CD4-positive, alpha-beta T cell treated with Interferon alpha-2 for 1 hour (primary cell): ENCODE measurements around the gene KCNT1.

Experiments used
- DNase-seq, 2 donors: peaks; one replicate each; pipeline ENCODE4 v3.0.0-alpha.2; 2020 to 2022

Gene KCNT1

DNA sequence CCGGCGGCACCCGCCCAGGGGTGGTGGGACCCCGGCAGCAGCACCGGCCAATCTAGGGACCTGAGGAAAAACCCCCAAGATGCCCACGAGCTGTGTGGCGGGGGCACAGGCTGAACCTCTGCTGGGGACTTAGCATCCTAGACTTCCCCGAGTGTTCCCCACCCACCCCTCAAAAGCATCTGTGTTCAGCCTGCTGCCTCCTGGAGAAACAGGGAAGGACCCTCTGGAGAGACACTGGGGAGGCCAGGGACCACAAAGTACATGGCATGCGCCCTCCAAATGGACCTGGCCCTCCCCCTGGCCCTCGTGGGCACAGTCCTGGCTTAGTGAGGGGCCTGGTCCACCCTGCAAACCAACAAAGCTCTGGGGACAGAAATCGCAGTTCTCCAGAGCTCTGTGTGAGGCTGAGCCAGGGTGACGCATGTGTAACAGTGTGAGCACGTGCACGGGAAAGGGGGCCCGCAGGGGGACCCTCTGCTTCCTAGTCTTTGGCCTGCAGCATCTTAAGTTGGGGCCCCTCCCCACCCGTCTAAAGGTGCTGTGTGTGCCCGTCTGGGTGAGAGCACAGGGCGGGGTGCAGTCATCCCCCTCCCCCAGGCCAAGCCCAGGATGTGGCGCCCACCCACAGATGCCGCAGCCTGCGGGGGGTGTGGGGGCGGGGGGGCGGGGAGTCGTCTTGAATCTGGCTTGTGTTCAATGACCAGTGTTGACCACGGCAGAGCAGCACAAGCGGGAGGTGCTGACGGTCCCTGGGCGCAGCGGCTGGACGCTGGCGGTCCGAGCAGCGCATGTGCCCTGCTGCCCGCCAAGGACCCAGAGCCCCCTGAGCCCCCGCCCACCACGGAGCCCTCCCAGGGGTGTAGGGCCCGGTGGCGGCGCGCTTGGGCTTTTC lies 672 bp upstream of the KCNT1 start:
- DNase-seq = no peak

DNA sequence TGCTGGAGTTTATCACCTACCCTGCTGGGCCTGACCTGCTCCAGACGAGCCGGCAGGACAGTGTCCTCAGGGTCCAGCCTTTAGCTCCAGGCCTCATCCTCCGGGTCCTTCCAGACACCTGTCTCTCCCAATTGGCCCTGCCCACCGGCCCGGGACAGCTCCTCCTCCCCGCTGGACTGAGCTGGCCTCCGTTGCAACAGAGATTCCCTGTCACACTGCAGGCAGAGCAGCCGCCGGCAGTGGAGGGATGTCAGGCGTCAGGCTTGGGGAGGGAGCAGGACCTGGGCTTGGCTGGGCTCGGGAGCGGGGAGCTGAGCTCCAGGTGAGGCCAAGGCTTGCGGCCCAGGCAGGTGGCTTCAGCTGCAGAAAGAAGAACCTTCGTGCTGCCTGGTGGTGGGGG lies 1.7 kb downstream of the KCNT1 start:
- DNase-seq = no peak

DNA sequence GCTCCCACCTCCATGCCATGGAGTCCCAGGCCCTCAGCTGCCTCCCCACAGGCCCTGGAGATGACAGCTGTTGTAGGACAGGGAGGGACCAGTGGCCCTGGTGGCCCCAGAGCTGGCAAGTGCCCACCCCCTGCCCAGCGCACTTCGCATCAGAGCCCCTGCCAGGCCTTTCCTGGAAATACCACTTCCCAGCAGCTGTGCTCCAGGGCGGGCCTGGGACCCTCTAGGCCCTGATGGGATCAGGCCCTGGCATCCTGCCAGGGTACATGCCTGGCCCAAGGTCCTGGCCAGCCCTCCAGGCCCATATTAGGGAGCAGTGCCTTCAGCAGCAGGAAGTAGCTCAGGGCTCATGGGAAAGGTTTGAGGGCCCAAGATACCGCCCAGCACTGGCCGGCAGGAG lies 2.5 kb downstream of the KCNT1 start:
- no peak for DNase-seq

DNA sequence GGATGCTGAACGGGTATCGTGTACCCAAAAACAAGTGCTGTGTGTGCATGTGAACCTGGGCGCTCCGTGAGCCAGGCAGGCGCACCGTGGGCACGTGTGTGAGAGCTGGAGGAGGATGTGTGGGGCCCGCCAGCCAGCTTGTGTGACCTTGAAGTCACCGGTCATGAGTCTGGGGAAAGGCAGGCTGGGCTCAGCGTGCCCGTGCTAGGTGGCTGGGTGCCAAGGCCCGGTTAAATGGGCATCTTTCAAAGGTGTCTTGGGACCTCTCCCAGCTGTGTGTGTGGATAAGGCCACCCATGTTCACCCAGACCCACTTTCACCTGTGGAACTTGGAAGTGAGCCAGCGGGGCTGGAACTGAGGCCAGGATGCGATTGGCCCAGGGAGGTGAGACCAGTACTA lies 3.4 kb downstream of the KCNT1 start:
- DNase-seq = no peak

DNA sequence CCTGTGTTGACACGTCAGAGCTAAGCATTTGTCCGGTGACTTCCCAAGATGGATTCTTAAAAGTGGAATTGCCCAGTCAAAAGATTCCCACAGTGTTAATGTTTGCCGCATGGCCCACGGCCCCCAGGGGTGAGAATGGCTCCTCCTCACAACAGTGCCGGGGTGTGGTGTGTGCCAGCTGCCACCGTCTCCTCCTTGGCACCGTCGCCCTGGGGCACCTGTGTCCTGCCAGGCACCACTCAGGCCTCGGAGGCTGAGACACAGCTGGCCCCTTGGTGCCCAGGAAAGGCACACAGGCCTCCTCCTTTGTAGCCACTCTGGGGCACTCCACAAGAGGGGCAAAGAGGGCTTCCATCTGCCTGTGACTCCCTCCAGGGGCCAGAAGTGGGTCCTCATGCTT lies 4.3 kb downstream of the KCNT1 start:
- DNase-seq = no peak

DNA sequence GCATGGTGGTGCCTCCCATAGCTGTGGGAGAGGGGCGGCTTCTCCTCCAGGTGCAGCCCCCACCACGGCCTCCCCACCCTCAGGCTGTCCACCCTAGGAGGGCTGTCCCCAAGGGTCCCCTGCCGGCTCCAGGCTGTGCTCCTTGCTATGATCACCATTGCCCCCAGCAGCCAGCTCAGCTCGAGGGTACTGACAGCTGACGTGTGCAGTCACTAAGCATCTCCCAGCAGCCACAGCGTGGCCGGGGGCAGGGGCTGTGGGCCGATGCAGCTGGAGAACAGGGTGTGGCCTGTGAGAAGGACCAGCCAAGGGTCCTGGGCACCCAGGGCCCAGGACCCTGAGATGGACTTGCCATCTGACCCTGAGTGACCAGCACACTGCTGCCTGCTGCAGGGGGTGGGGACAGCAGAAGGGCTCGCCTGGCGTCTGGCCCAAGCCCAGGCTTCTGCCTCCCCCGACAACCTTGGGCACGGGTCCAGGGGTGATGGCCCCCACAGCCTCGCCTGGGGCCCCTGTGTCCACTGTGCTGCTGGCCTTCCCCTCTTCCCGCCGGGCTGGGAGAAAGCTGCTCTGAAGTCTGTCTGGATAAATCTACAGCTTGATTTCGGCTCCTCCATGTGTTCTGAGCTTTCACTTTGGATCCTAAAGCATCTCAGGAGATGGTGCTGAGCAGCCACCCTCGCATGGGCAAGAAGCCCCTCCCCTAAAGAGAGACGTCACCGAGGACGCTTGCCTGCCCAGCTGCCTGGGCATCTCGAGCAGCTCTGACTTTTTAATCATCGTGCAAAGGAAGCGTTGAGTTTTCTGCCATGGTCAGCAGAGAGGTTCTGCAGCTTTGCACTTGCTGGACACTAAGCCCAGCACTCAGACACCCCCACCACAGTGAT lies 5.5 kb downstream of the KCNT1 start:
- DNase-seq = no peak

DNA sequence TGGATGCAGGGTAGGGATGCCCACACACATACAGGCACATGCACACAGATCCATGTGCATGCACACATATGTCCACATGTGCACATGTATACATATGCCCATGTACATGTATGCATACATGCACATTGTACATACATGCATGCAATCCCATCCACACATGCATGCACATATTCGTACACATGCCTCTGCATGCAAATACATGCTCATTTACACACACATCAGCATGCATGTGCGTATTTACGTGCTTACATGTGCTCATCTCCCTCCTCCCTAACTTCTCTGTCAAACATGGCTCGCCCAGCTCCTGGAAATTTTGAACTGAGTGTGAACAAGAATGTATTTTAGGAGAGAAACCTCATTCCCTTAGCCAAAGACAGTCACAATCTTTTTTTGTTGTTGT lies 6.2 kb downstream of the KCNT1 start:
- DNase-seq = no peak

DNA sequence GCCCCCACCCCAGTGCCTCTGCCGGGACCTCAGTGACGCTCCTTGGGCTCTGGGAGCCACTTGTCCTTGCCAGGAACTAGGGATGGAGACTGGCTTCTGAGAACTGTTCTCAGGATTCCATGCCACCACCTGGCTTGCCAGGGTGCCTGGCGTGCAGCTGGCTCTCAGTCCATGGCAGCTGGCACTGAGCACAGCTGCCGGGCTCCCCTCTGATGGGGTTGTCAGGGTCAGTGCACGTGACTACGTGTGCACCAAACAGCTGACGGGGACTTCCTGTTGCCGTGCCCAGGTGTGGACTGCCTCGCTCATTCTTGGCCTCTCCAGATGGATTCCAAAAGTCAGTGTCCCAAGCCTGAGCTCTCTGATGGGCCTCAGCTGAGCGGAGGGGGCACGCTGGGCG lies 9.4 kb downstream of the KCNT1 start:
- DNase-seq = no peak

DNA sequence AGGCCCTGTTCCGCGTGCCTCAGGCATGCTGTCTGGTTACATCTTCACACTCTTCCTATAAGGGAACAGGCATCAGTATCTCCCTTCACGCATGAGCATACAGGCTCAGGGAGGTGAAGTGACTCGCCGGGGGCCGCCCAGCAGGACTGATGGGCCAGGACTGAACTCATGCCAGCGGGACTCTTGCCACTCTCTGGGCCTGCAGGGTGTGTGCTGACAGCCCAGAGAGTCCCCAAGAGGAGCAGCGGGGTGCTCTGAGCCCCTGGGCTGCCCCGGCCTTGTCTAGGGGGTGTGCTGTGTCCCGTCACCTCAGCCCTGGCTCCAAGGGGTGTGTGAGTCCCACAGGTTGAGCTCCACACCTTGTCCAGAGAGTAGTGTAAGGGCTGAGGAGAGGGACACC lies 9.9 kb downstream of the KCNT1 start:
- no peak for DNase-seq

DNA sequence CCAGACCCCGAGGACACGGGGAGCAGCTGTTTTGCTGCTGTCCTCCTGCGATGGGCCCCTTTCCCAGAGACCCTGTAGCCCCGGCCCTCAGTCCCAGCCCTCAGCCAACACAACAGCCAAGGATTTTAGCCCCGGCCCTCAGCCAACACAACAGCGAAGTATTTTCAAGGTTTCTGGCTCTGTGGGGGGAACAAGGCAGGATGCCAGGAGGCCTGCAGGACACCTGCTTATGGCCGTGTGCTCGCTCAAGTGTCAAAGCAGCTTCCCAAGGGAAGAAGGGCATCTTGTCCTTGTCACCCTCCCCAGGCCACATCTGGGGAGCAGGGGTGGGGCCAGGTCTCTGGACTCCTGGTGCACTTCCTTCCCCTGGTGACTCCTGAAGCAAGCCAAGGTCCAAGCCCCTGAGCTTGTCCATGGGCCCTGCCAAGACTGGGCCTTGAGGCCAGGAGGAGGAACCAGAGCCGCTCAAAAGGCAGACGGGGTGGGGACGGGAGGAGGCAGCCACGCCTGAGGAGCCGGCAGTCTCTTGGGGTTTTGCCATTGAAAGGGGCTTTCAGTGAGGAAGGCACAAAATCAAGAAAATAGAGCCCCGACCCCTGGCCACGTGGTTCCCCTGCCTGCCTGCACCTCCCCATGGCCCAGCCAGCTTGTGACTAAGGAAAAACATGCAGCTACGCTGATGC lies 10.8 kb downstream of the KCNT1 start:
- no peak for DNase-seq

DNA sequence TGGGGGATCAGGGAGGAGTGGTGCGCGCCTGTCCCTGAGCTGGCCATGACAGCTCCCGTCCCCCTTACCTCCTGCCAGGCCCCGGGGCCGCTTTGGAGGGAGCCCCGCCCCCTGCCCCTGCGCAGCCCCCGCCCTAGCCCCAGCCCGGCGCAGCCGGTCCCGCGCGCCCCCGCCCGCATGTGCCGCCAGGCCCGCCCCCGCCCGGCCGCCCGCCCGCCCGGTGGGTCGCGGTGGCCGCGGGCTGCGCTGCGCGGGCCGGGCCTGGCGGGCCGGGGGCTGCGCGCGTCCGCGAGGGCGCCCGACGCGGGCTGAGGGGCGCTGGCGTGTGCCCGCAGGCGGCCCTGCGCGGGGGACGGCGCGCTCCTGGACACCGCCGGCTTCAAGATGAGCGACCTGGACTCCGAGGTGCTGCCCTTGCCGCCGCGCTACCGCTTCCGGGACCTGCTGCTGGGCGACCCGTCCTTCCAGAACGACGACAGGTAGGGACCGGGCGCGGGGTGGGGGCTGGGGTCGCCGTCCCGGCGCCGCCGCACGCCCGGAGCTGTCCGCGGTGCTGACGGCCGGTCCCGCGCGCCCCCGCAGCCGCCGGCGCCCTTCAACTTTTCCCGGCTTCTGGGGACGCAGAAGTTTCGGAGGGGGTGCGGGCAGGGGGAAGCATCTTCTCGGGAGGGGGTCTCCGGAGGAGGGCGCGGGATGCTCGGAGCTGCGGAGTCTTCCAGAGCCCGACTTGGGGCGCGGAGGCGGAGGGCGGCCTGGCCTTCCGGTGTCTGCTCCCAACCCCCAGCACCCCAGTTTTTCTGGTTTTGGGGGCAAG lies 12.5 kb downstream of the KCNT1 start:
- no peak for DNase-seq

DNA sequence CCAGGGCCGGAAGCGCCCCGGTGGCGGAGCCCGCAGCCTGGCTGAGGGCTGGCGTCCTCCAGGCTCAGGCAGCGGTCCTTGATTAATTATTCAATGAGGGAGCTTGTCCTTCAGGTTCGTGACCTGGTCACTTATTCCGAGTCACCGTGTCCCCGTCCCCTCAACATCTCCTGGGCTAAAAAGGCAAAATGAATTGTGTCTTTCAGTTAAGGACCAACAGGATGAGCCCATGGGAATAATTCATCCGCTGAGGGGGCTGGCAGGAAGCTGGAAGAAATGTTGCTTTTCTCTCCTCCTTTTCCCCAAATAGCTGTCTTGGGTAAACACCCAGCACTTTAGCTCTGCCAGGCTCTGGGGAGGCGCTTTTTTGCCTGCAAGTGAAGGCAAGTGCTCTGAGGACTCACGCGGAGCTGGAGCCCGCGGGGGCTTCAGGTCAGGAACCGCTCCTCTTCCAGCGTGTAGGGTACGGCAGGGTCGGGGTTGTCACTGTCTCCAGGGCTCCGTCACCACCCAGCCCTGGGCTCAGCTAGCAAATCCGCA lies 13.1 kb downstream of the KCNT1 start:
- no peak for DNase-seq

DNA sequence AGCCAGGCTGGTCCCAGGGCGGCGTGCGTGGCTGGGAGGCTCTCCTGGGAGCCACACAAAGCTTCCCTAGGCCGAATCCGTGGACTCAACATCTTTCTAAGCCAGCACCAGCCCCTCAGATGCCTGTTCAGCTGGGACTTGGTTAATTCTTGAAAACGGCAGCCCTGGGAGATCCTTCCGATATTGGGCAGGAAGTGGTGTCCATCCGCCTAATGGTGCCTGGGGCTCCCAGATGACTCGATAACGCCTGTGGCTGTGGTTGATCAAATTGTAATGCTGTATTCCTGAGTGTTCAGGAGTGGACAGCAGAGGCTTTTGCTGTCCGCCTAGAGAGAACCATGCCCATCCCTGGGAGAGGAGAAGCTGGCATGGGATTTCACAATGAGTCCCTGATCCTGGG lies 14.1 kb downstream of the KCNT1 start:
- no peak for DNase-seq

DNA sequence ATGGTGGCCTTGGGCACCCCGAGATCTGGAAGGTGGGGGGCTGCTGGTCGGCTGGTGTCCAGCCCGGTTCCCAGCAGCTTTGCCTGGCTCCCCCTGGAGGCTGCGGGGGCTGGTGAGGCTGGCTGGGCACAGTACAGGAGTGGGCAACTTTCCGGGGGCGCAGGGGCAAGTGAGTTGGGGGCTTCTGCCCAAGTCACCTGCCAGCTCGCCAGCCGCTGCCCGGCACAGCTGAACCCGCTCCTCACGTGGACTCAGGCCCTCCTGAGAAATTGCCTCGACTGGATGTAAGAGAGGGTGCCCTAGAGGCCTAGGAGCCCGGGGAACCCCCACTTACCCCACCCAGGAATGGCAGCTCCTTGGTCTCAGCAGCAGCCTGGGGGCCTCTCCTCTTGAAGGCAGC lies 15.4 kb downstream of the KCNT1 start:
- no peak for DNase-seq

DNA sequence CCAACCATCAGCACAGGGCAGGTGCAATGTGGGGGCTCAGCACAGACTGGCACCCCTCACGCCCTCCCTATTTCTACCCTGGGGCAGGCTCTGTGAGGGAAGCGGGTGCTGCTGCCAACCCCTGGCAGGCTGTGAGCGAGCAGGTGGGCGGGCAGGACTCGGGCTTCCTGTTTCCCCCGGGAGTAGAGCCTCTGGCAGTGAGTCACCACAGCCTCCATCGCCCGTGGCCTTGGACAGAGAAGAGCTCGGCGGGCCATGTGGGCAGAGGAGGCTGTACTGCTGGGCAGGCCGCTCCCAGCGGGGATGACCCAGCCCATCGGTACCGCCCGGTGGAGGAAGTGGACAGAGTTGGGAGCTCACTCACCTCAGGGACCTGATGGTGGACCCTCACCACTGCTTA lies 16.6 kb downstream of the KCNT1 start:
- no peak for DNase-seq

DNA sequence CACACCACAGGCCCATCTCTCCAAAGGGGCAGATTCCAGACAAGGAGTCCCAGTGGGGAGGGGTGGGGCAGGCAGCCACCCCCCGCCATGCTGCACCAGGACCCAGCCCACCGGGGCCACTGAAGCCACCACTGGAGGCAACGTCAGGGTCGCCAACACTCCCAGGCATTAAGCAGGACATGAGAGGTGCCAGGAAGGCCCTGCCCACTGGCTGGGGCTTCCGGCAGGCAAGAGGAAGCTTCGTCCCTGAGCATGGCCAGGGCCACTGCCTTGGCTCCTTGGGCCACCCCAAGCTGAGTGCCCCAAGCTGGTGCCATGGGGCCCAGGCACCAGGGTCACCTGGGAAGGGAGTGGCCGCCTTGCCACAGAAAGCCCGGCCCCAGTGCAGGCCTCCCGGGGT lies 17.5 kb downstream of the KCNT1 start:
- no peak for DNase-seq

DNA sequence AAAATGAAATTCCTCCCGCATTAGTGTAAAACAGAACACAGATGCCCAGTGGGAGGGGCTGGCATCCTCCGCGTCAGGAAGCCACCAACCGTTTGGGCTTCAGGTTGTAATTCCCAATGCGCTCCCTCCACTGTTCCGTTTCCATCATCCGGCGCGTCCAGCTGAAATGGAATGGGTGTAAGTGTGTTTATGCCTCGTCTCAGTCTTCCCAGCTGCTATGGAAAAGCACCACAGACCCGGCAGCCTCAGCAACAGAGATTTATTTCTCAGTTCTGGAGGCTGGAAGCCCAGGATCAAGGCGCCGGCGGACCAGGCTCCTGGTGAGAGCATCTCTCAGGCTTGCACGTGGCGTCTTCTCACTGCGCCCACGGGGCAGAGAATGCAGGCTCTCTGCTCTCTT lies 20.4 kb downstream of the KCNT1 start:
- DNase-seq = no peak

DNA sequence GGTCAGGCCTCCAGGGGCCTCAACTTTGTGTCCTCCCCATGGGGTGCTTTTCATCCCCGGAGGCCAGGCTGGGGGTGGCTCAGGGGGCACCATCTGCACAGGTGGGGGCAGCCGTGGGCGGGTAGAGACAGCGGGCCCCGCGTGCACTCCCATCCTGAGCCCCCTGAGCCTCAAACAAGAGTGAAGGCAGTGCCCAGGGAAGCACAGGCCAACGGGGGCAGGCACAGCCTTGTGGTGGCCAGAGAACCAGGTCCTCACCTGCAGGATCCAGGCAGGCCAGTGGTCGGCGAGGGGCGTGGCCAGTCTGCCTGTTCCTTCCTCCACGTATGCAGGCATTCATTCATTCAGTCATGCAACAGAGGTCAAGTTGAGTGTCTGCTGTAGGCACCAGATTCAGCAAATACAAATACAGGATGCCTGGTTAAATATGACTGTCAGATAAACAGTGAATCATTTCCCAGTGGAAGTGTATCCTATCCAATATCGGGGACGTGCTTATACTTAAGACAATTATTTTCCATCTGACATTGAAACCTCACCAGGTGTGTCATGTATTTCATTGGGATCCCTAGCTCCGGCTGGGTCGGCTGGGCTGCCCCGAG lies 22.3 kb downstream of the KCNT1 start:
- no peak for DNase-seq

DNA sequence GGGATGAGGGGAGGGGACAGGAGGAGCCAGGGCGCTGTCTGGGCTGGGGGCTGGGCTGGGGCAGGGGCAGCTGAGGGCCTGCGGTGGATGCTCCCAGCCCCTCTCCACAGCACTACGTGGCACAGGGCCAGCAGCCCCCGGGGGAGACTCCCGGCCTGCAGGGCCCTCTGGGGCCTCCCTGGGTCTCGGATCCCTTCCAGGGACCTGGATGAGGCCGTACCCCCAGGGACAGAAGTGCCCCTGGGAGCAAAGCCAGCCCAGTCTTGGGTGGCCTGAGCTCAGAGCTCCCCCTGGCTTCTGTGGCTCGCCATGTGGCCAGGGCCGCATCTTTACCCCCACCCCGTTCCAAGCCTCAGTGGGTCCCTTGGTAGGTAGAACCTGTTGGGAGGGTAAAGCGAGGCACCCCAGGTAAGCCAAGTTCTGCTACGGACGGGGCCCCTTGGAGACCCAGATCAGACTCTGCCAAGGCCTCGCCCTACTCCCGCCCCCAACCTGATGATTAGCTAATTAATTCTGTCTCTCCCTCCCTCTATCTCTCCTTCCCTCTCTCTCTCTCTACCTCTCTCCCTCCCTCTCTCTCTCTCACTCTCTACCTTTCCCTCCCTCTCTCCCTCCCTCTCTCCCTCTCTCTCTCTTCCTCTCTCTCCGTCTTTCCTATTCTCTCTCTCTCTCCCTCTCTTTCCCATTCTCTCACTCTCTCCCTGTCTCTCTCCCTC lies 24.3 kb downstream of the KCNT1 start:
- no peak for DNase-seq

DNA sequence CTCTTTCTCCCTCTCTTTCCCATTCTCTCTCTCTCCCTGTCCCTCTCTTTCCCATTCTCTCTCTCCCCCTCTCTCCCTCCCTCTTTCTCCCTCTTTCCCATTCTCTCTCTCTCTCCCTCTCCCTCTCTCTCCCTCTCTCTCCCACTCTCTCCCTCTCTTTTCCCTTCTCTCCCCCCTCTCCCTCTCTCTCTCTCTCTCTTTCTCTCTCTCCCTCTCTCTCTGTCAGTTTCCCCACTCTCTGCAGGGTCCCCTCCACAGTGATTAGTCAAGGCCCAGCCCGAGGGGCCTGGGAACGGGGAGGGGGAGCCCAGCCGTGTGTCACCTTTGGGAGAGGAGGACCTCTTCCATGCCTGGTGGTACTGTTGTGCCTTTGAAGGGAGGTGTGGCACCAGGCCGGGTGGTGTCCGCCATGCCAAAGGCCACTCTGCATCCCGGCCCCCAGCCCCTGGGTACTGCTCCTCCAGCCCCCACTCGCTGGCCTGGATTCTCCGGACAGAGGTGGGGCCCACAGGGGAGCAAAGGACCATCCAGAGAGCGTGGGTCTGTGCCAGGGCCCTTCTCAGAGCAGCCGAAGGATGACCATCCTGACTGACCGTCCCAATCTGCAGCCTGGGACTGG lies 25.4 kb downstream of the KCNT1 start:
- DNase-seq = no peak
